Trophoblast cell (in vitro differentiated cells and primary cell): ENCODE data around the gene ZNF672.
"Not testable (repeated sequence)": the region's sequence is repeated elsewhere in the genome, so short reads cannot be mapped to it uniquely, and the experiment has no call there.

Source experiments
- DNase-seq, 2 donors: peaks; one replicate each; pipeline ENCODE4 v3.0.0-alpha.2; 2016
- H2AFZ ChIP-seq: 2 replicates; pipeline ENCODE4 v1.6.1; 2013; ENCODE audit warnings: low read length, moderate library complexity, mild to moderate bottlenecking; ENCODE audit not compliant: insufficient read depth, poor library complexity
- H2AK5ac ChIP-seq: 2 replicates; pipeline ENCODE4 v1.6.1; 2013; ENCODE audit warnings: mild to moderate bottlenecking, low read length
- H2BK120ac ChIP-seq: 2 replicates; pipeline ENCODE4 v1.6.1; 2013; ENCODE audit warnings: low read length, mild to moderate bottlenecking, moderate library complexity; ENCODE audit not compliant: insufficient read depth, poor library complexity
- H2BK12ac ChIP-seq: 2 replicates; pipeline ENCODE4 v1.6.1; 2013; ENCODE audit warnings: mild to moderate bottlenecking, low read length, moderate library complexity
- H2BK5ac ChIP-seq: 2 replicates; pipeline ENCODE4 v1.6.1; 2013; ENCODE audit warnings: low read length, low read depth, moderate library complexity, mild to moderate bottlenecking; ENCODE audit not compliant: poor library complexity
- H3K14ac ChIP-seq: 2 replicates; pipeline ENCODE4 v1.6.1; 2013; ENCODE audit warnings: mild to moderate bottlenecking, low read length
- H3K18ac ChIP-seq: 2 replicates; pipeline ENCODE4 v1.6.1; 2013; ENCODE audit warnings: mild to moderate bottlenecking, low read length
- H3K23ac ChIP-seq: 2 replicates; pipeline ENCODE4 v1.6.1; 2013; ENCODE audit warnings: low read length
- H3K27ac ChIP-seq: 2 replicates; pipeline ENCODE4 v1.5.1; 2013; ENCODE audit warnings: low read depth, mild to moderate bottlenecking, inconsistent platforms, low read length, moderate library complexity
- H3K27me3 ChIP-seq: 2 replicates; pipeline ENCODE4 v1.6.1; 2013; ENCODE audit warnings: inconsistent platforms, mild to moderate bottlenecking, low read length, moderate library complexity; ENCODE audit not compliant: insufficient read depth
- H3K36me3 ChIP-seq, 2 experiments: 1 replicate in 1 of 2; 2 replicates in 1 of 2; pipeline ENCODE4 v1.6.1; 2013; ENCODE audit warnings: low read length in 2 of 2, mild to moderate bottlenecking in 2 of 2, moderate library complexity in 1 of 2; ENCODE audit not compliant: insufficient read depth in 2 of 2, control insufficient read depth in 1 of 2
- H3K4ac ChIP-seq: 2 replicates; pipeline ENCODE4 v1.6.1; 2013; ENCODE audit warnings: low read depth, mild to moderate bottlenecking, low read length, moderate library complexity
- H3K4me1 ChIP-seq, 2 experiments: 1 replicate in 1 of 2; 2 replicates in 1 of 2; pipeline ENCODE4 v1.6.1; 2013; ENCODE audit warnings: low read length in 2 of 2, mild to moderate bottlenecking in 2 of 2, moderate library complexity in 1 of 2; ENCODE audit not compliant: insufficient read depth in 2 of 2, control insufficient read depth in 1 of 2
- H3K4me2 ChIP-seq: 2 replicates; pipeline ENCODE4 v1.6.1; 2013; ENCODE audit warnings: inconsistent platforms, mild to moderate bottlenecking, low read length, moderate library complexity
- H3K4me3 ChIP-seq: 2 replicates; pipeline ENCODE4 v1.5.1; 2013; ENCODE audit warnings: mild to moderate bottlenecking, low read depth, low read length, inconsistent platforms
- H3K79me1 ChIP-seq: one replicate; pipeline ENCODE4 v1.6.1; 2013; ENCODE audit warnings: low read length
- H3K79me2 ChIP-seq: 2 replicates; pipeline ENCODE4 v1.6.1; 2013; ENCODE audit warnings: low read length, mild to moderate bottlenecking; ENCODE audit not compliant: control insufficient read depth, insufficient read depth, poor library complexity
- H3K9ac ChIP-seq: 2 replicates; pipeline ENCODE4 v1.6.1; 2013; ENCODE audit warnings: mild to moderate bottlenecking, low read length
- H3K9me3 ChIP-seq: 2 replicates; pipeline ENCODE4 v1.6.1; 2013; ENCODE audit warnings: low read depth, mild to moderate bottlenecking, control low read depth, inconsistent platforms, low read length; ENCODE audit not compliant: insufficient read depth
- H4K12ac ChIP-seq: 2 replicates; pipeline ENCODE4 v1.6.1; 2013; ENCODE audit warnings: low read depth, mild to moderate bottlenecking, low read length, moderate library complexity
- H4K8ac ChIP-seq: 2 replicates; pipeline ENCODE4 v1.6.1; 2013; ENCODE audit warnings: low read depth, mild to moderate bottlenecking, low read length, moderate library complexity
- H4K91ac ChIP-seq: one replicate; pipeline ENCODE4 v1.6.1; 2013; ENCODE audit warnings: low read depth, mild to moderate bottlenecking, low read length, moderate library complexity
- WGBS: extraction: QIAGEN DNeasy Blood & Tissue Kit; methylation state at CpG from one replicate; pipeline ENCODE4 v1.1.7; 2013; ENCODE audit warnings: missing lambda C conversion rate; ENCODE audit not compliant: insufficient read length, insufficient coverage; ENCODE audit errors: extremely low coverage; 5-methylcytosine and 5-hydroxymethylcytosine counted together

ZNF672 gene

GRCh38 chr1:248791010-248791409, 47.0 kb upstream of the ZNF672 start:
- H3K27me3 ChIP-seq = no peaks in the 10 kb centered on the region
- H2AK5ac ChIP-seq = no peak overlapping the region
- H3K27ac ChIP-seq = no peak overlapping the region
- H3K9me3 ChIP-seq = peaks cover 26% of the 10 kb centered on the region
- H2AFZ ChIP-seq = no peak overlapping the region
- H3K4ac ChIP-seq = no peak overlapping the region
- H3K79me1 ChIP-seq = no peaks in the 10 kb centered on the region
- H3K4me3 ChIP-seq = no peak overlapping the region
- H3K23ac ChIP-seq = no peak overlapping the region
- no peak overlapping the region for H2BK120ac ChIP-seq
- H4K12ac ChIP-seq = no peak overlapping the region
- H3K4me2 ChIP-seq = no peak overlapping the region
- no peak overlapping the region for H2BK5ac ChIP-seq
- H4K91ac ChIP-seq = no peak overlapping the region
- no CpG with 5 or more reads among the region's 4 CpGs for WGBS
- no peak overlapping the region for H3K14ac ChIP-seq
- H3K36me3 ChIP-seq = no peaks in the 10 kb centered on the region
- no peaks in the 10 kb centered on the region for H3K79me2 ChIP-seq
- no peak for DNase-seq
- H2BK12ac ChIP-seq = no peak overlapping the region
- H3K9ac ChIP-seq = no peak overlapping the region
- H3K4me1 ChIP-seq = no peaks in the 10 kb centered on the region
- no peak overlapping the region for H4K8ac ChIP-seq
- no peak overlapping the region for H3K18ac ChIP-seq

DNA sequence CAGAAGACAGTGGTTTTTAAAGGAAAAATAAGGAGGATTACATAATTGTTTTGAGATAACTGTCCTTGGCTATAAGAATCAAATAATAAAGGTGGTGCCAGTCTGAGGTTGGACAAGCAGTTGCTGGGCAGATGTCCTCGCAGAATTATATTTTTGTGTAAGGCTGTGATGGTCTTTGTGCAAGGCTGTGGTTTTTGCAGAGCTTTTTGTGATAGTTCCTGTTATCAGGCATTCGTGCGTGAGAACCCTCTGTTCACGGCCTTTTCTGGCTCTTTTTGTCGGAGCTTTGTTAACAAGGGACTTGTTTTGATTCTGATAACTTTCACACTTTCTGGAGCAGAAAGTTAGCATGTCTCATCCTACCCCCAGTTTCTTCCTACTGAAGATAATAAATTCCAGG, 45.7 kb upstream of the ZNF672 start:
- Histone ChIP-seq H3K79me1 (no peaks in the 10 kb centered on the region), H3K23ac (no peak overlapping the region), H4K8ac (no peak overlapping the region), H2AFZ (no peak overlapping the region), H4K12ac (no peak overlapping the region), H2BK12ac (no peak overlapping the region), H3K4ac (no peak overlapping the region), H4K91ac (no peak overlapping the region), H3K27ac (no peak overlapping the region), H3K4me2 (no peak overlapping the region), H3K36me3 (no peaks in the 10 kb centered on the region), H3K79me2 (no peaks in the 10 kb centered on the region), H3K18ac (no peak overlapping the region), H3K9ac (no peak overlapping the region), H2AK5ac (no peak overlapping the region), H3K27me3 (no peaks in the 10 kb centered on the region), H3K4me1 (no peaks in the 10 kb centered on the region), H2BK5ac (no peak overlapping the region), H2BK120ac (no peak overlapping the region), H3K14ac (no peak overlapping the region), H3K4me3 (no peak overlapping the region), H3K9me3 (peaks cover 24% of the 10 kb centered on the region)
- no peak for DNase-seq
- no CpG with 5 or more reads among the region's 5 CpGs for WGBS

DNA sequence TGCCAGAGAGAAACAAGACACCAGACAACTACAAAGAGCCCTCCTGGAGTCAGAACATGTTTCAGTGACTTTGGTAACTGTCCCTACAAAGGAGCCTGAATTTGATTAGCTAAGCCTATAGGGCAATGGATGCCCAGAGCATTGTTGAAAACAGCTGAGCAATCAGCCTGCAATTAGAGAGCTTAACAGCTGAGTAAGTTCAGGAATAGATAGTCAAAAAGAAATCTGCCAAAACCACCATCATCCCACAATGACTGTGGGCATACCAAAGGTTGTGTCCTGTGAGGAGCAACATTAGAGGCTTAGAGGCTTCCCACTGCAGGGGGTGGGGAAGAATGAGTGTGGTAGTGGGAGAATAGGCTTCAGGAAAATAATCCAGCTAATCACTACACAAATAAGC, 44.4 kb upstream of the ZNF672 start:
- no peak overlapping the region for H4K8ac ChIP-seq
- no peak overlapping the region for H3K4me3 ChIP-seq
- H3K79me1 ChIP-seq = no peaks in the 10 kb centered on the region
- no peak overlapping the region for H2AK5ac ChIP-seq
- no peak overlapping the region for H4K12ac ChIP-seq
- no peaks in the 10 kb centered on the region for H3K79me2 ChIP-seq
- H3K4me1 ChIP-seq = no peaks in the 10 kb centered on the region
- no peak overlapping the region for H4K91ac ChIP-seq
- H2AFZ ChIP-seq = no peak overlapping the region
- H3K9me3 ChIP-seq = peaks cover 18% of the 10 kb centered on the region
- no peak overlapping the region for H3K23ac ChIP-seq
- H3K27ac ChIP-seq = no peak overlapping the region
- no peak overlapping the region for H2BK5ac ChIP-seq
- H3K36me3 ChIP-seq = no peaks in the 10 kb centered on the region
- H3K4me2 ChIP-seq = no peak overlapping the region
- DNase-seq = no peak
- H3K4ac ChIP-seq = no peak overlapping the region
- H3K9ac ChIP-seq = no peak overlapping the region
- no peaks in the 10 kb centered on the region for H3K27me3 ChIP-seq
- no peak overlapping the region for H3K14ac ChIP-seq
- H3K18ac ChIP-seq = no peak overlapping the region
- H2BK120ac ChIP-seq = no peak overlapping the region
- no peak overlapping the region for H2BK12ac ChIP-seq

DNA sequence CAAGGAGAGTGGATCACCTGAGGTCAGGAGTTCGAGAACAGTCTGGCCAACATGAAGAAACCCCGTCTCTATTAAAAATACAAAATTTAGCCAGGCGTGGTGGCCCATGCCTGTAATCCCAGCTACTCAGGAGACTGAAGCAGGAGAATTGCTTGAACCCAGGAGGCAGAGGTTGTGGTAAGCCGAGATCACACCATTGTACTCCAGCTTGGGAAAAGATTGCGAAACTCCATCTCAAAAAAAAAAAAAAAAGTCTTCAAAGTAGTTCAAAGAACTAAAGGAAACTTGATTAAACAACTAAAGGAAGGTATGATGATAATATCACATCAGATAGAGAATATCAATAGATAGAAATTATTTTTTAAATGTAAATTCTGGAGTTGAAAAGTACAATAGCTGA, 43.4 kb upstream of the ZNF672 start:
- H3K79me2 ChIP-seq, H3K18ac ChIP-seq, H3K9ac ChIP-seq, H3K79me1 ChIP-seq, H3K27ac ChIP-seq, H3K4me2 ChIP-seq, H4K8ac ChIP-seq, H2BK12ac ChIP-seq, H3K4me3 ChIP-seq, H2BK120ac ChIP-seq, H3K36me3 ChIP-seq, H3K4ac ChIP-seq, H4K12ac ChIP-seq, H2BK5ac ChIP-seq, H3K4me1 ChIP-seq, H2AK5ac ChIP-seq, H4K91ac ChIP-seq, H3K14ac ChIP-seq, H3K23ac ChIP-seq, H2AFZ ChIP-seq, H3K27me3 ChIP-seq, DNase-seq: not testable (repeated sequence)
- no CpG with 5 or more reads among the region's 5 CpGs for WGBS
- H3K9me3 ChIP-seq = peaks cover 15% of the 10 kb centered on the region

DNA sequence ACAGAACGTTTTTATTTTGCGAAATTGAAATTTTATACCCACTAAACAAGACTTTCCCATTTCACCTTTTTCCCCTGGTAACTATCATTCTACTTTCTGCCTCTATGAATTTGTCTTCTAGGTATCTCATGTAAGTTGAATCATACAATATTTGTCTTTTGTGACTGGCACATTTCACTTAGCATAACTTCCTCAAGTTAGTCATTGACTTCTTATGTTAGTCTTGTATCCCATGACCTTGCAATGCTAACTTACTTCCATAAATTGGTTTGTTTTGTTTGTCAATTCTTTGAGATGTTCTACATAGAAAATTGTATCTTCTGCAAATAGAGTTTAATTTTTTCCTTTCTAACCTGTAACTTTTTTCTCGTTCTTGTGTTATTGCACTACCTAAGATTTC, 39.2 kb upstream of the ZNF672 start:
- H3K79me1 ChIP-seq = no peaks in the 10 kb centered on the region
- H3K14ac ChIP-seq = no peak overlapping the region
- H3K4me2 ChIP-seq = no peak overlapping the region
- H2BK5ac ChIP-seq = no peak overlapping the region
- H3K23ac ChIP-seq = no peak overlapping the region
- H2BK120ac ChIP-seq = no peak overlapping the region
- H3K4me1 ChIP-seq = no peaks in the 10 kb centered on the region
- H3K18ac ChIP-seq = no peak overlapping the region
- H4K8ac ChIP-seq = no peak overlapping the region
- DNase-seq = no peak
- no peak overlapping the region for H2AK5ac ChIP-seq
- no CpG with 5 or more reads among the region's 3 CpGs for WGBS
- H2BK12ac ChIP-seq = no peak overlapping the region
- no peak overlapping the region for H3K4ac ChIP-seq
- H3K4me3 ChIP-seq = no peak overlapping the region
- H2AFZ ChIP-seq = no peak overlapping the region
- no peaks in the 10 kb centered on the region for H3K36me3 ChIP-seq
- H4K91ac ChIP-seq = no peak overlapping the region
- no peak overlapping the region for H3K27ac ChIP-seq
- H3K27me3 ChIP-seq = no peaks in the 10 kb centered on the region
- H3K79me2 ChIP-seq = no peaks in the 10 kb centered on the region
- H4K12ac ChIP-seq = no peak overlapping the region
- H3K9me3 ChIP-seq = peaks cover 15% of the 10 kb centered on the region
- H3K9ac ChIP-seq = no peak overlapping the region
